ENCODE results near the gene MTCH2.
A peak's percentile ranks its signal among the peaks of the same experiment; 100 is the strongest.

Gene MTCH2

GRCh38 chr11:47571895-47572294 lies 70.5 kb downstream of the MTCH2 start:
- TF ChIP-seq, protein P1, sequence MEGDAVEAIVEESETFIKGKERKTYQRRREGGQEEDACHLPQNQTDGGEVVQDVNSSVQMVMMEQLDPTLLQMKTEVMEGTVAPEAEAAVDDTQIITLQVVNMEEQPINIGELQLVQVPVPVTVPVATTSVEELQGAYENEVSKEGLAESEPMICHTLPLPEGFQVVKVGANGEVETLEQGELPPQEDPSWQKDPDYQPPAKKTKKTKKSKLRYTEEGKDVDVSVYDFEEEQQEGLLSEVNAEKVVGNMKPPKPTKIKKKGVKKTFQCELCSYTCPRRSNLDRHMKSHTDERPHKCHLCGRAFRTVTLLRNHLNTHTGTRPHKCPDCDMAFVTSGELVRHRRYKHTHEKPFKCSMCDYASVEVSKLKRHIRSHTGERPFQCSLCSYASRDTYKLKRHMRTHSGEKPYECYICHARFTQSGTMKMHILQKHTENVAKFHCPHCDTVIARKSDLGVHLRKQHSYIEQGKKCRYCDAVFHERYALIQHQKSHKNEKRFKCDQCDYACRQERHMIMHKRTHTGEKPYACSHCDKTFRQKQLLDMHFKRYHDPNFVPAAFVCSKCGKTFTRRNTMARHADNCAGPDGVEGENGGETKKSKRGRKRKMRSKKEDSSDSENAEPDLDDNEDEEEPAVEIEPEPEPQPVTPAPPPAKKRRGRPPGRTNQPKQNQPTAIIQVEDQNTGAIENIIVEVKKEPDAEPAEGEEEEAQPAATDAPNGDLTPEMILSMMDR (IDR thresholded peaks at IDR 0.05; ENCODE audit: insufficient read depth, missing control alignments): no peak
- FAIRE-seq: no peak
- no peak for DNase-seq (ENCODE audit: insufficient read length, low spot score)

DNA sequence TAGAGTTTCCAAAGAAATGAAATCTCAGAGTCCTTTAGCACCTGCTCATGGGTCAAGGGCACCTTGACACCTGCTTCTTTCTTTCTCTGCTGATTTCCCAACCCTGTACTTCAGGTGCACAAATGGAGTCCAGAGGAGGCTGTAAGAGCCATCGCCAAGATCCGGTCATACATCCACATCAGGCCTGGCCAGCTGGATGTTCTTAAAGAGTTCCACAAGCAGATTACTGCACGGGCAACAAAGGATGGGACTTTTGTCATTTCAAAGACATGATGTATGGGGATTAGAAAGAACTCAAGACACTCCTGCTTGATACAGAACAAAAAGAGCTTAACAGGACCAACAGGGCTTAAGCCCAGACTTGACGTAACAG lies 71.0 kb downstream of the MTCH2 start:
- TF ChIP-seq, protein P1 (IDR thresholded peaks at IDR 0.05; ENCODE audit: insufficient read depth, missing control alignments): no peak
- peak; percentile 35 for FAIRE-seq

DNA sequence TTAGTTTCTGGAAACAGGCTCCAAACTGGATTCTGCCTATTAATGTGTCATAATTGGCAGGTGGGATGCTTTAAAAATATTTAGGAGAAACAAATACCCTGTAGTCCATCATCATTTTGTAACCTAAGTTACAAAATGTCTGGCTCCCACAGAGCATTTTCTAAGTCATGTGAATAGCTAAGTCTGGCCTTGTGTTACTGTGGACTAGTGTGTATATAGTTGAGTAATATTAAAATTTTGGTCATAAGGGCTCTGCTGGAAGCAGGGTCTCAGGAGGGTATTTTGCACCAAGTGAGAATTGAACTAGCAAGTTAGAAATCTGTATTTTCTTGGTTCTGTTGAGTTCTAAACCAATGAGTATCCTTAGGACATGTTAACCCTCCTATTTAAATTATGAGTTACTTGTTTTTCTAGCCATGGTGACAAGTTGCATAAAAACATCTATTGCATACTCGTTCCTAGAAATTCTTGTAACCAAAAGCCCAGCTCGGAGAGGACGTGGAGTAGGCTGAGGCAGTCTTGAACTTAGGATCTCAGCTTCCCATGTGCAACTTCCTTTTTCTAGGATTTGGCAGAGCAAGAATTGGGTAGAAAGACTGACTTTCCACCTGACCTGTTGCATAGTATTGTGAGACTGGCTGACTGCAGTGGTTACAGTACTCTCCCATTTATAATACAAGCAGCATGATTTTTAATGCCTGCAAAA lies 71.6 kb downstream of the MTCH2 start:
- FAIRE-seq (no peak), DNase-seq (ENCODE audit: insufficient read length, low spot score) (no peak)

More for the DNA sequence above, 71.0 kb downstream of the MTCH2 start:
- DNase-seq (ENCODE audit: insufficient read length, low spot score): no peak

DNA sequence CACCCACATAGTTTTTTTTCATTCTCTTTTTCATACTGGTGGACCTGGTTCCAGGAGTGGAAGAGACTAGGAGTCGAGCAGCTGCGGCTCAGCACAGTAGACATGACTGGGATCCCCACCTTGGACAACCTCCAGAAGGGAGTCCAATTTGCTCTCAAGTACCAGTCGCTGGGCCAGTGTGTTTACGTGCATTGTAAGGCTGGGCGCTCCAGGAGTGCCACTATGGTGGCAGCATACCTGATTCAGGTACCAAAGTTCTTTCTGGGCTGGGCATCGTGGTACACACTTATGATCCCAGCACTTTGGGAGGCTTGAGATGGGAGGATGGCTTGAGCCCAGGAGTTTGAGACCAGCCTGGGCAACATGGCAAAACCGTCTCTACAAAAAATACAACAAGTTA lies 72.7 kb downstream of the MTCH2 start:
- DNase-seq (ENCODE audit: insufficient read length, low spot score): no peak
- no peak for FAIRE-seq
- TF ChIP-seq, protein P1 (IDR thresholded peaks at IDR 0.05; ENCODE audit: insufficient read depth, missing control alignments): no peak

More for the DNA sequence above, 71.6 kb downstream of the MTCH2 start:
- TF ChIP-seq, protein P1 (IDR thresholded peaks at IDR 0.05; ENCODE audit: insufficient read depth, missing control alignments): no peak

Measured in D721Med (cell line).